ENCODE measurements around the gene OTUD7B. TPM values are rescaled to one million over a fixed set of nuclear protein-coding genes. Genes with fewer than 3 reads are reported as not detected.
A peak's percentile ranks its signal among the peaks of the same experiment; 100 is the strongest.

OTUD7B gene
- total and polyA plus RNA-seq, 10 of the 15 experiments (the other 5 are each of a cell fraction or from before 2014, with no cell fraction given): 1.7 to 24.9 (median 6.6) TPM

DNA sequence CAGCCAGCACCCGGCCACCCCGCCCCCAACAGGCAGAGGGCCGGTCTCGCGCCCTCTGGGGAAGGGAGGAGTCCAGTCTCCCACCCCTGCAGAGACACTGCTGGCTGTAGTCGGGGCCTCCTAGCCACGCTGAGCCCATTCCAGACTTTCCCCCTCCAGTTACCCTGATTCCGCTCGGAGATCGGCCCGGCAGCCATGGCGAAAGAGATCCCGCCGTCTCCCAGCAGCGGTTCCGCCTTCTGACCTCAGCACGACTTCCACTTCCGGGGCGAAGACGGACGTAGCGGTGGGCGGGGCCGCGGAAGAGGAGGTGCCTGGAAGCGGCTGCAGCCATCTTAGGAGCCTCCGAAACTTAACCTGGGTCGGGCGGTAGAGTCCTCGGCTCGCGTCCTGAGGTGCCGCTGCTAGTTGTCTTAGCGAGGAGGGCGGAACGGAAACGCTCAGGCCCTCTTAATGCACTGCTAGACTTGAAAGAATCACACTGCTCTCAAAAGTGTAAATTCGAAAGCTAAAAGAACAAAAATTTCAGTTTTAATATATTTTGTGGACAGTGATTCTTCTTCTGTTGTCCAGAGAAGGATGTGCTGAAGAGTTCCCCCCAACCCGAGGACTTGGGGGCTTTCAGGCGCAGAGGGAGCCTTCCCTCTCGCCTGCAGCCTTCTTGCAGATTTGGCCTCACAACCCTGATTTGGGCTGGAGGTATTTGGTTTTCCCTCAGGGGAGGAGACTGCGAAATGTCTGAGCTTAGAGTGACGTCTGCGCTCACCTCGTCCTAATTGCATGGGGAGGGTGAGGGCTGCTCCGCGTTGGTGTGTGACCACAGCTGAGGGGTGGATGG, 82.7 kb downstream of the OTUD7B start, which contains the start of gene SF3B4 (continued):
- TF ChIP-seq, protein P1, sequence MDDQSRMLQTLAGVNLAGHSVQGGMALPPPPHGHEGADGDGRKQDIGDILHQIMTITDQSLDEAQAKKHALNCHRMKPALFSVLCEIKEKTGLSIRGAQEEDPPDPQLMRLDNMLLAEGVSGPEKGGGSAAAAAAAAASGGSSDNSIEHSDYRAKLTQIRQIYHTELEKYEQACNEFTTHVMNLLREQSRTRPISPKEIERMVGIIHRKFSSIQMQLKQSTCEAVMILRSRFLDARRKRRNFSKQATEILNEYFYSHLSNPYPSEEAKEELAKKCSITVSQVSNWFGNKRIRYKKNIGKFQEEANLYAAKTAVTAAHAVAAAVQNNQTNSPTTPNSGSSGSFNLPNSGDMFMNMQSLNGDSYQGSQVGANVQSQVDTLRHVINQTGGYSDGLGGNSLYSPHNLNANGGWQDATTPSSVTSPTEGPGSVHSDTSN (IDR thresholded peaks at IDR 0.05; ENCODE audit: insufficient replicate concordance, low read depth, low read length): peak; percentile 61
- TF ChIP-seq PAX5 (IDR thresholded peaks at IDR 0.05; ENCODE audit: borderline replicate concordance, low read depth, low read length) (peak; percentile 99), CREM (IDR thresholded peaks at IDR 0.05; ENCODE audit: low read depth) (peak; percentile 90), ATF7 (IDR thresholded peaks at IDR 0.05; ENCODE audit: low read depth) (peak; percentile 55; the same call in 1 of the 2 replicates), MTA2 (IDR thresholded peaks at IDR 0.05; ENCODE audit: low read depth) (peak; percentile 88), SPI1 (IDR thresholded peaks at IDR 0.05; ENCODE audit: borderline replicate concordance, insufficient read depth, low read depth, low read length) (peak; percentile 56; the same call in 1 of the 2 replicates), ZNF274 (IDR thresholded peaks at IDR 0.05; ENCODE audit: insufficient read depth, insufficient read length) (no peak), CHD2 (IDR thresholded peaks at IDR 0.05; ENCODE audit: borderline replicate concordance, low read depth, low read length) (peak; percentile 79), RAD51 (IDR thresholded peaks at IDR 0.05) (no peak), RELA (IDR thresholded peaks at IDR 0.05; ENCODE audit: borderline replicate concordance, partially characterized antibody) (peak; percentile 20), PAX8 (IDR thresholded peaks at IDR 0.05) (0 out of 2 replicates have a peak, but pooled peaks have one; percentile 75), GABPA (IDR thresholded peaks at IDR 0.05; ENCODE audit: low read depth) (peak; percentile 96), SMAD5 (IDR thresholded peaks at IDR 0.05; ENCODE audit: low read depth) (peak; percentile 96), EZH2 (IDR thresholded peaks at IDR 0.05; ENCODE audit: borderline replicate concordance, control insufficient read depth, low read depth, low read length) (no peak), RUNX3 (IDR thresholded peaks at IDR 0.05; ENCODE audit: low read length) (peak; percentile 70), POLR2A (IDR thresholded peaks at IDR 0.05; ENCODE audit: low read depth, low read length) (peak; percentile 95), IKZF1 (conservative IDR thresholded peaks at IDR 0.05) (peak; percentile 72)
- TF ChIP-seq, protein P2, sequence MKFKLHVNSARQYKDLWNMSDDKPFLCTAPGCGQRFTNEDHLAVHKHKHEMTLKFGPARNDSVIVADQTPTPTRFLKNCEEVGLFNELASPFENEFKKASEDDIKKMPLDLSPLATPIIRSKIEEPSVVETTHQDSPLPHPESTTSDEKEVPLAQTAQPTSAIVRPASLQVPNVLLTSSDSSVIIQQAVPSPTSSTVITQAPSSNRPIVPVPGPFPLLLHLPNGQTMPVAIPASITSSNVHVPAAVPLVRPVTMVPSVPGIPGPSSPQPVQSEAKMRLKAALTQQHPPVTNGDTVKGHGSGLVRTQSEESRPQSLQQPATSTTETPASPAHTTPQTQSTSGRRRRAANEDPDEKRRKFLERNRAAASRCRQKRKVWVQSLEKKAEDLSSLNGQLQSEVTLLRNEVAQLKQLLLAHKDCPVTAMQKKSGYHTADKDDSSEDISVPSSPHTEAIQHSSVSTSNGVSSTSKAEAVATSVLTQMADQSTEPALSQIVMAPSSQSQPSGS (IDR thresholded peaks at IDR 0.05; ENCODE audit: low read length): no peak
- TF ChIP-seq, protein P3, sequence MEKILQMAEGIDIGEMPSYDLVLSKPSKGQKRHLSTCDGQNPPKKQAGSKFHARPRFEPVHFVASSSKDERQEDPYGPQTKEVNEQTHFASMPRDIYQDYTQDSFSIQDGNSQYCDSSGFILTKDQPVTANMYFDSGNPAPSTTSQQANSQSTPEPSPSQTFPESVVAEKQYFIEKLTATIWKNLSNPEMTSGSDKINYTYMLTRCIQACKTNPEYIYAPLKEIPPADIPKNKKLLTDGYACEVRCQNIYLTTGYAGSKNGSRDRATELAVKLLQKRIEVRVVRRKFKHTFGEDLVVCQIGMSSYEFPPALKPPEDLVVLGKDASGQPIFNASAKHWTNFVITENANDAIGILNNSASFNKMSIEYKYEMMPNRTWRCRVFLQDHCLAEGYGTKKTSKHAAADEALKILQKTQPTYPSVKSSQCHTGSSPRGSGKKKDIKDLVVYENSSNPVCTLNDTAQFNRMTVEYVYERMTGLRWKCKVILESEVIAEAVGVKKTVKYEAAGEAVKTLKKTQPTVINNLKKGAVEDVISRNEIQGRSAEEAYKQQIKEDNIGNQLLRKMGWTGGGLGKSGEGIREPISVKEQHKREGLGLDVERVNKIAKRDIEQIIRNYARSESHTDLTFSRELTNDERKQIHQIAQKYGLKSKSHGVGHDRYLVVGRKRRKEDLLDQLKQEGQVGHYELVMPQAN (conservative IDR thresholded peaks at IDR 0.05): peak; percentile 54
- TF ChIP-seq, protein P4, sequence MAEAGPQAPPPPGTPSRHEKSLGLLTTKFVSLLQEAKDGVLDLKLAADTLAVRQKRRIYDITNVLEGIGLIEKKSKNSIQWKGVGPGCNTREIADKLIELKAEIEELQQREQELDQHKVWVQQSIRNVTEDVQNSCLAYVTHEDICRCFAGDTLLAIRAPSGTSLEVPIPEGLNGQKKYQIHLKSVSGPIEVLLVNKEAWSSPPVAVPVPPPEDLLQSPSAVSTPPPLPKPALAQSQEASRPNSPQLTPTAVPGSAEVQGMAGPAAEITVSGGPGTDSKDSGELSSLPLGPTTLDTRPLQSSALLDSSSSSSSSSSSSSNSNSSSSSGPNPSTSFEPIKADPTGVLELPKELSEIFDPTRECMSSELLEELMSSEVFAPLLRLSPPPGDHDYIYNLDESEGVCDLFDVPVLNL (IDR thresholded peaks at IDR 0.05; ENCODE audit: low read depth, low read length): no peak; the same call in 1 of the 2 replicates
- TF ChIP-seq, protein P5, sequence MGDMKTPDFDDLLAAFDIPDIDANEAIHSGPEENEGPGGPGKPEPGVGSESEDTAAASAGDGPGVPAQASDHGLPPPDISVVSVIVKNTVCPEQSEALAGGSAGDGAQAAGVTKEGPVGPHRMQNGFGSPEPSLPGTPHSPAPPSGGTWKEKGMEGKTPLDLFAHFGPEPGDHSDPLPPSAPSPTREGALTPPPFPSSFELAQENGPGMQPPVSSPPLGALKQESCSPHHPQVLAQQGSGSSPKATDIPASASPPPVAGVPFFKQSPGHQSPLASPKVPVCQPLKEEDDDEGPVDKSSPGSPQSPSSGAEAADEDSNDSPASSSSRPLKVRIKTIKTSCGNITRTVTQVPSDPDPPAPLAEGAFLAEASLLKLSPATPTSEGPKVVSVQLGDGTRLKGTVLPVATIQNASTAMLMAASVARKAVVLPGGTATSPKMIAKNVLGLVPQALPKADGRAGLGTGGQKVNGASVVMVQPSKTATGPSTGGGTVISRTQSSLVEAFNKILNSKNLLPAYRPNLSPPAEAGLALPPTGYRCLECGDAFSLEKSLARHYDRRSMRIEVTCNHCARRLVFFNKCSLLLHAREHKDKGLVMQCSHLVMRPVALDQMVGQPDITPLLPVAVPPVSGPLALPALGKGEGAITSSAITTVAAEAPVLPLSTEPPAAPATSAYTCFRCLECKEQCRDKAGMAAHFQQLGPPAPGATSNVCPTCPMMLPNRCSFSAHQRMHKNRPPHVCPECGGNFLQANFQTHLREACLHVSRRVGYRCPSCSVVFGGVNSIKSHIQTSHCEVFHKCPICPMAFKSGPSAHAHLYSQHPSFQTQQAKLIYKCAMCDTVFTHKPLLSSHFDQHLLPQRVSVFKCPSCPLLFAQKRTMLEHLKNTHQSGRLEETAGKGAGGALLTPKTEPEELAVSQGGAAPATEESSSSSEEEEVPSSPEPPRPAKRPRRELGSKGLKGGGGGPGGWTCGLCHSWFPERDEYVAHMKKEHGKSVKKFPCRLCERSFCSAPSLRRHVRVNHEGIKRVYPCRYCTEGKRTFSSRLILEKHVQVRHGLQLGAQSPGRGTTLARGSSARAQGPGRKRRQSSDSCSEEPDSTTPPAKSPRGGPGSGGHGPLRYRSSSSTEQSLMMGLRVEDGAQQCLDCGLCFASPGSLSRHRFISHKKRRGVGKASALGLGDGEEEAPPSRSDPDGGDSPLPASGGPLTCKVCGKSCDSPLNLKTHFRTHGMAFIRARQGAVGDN (IDR thresholded peaks at IDR 0.05): peak; percentile 74; the same call in 1 of the 2 replicates
